GM23338 (cell line): ENCODE results near the gene IL5RA.

Experiments used
- CREB1 ChIP-seq: fragments of 250-450 bp; sonication (Bioruptor Pico); IDR thresholded peaks from 2 replicates; pipeline ENCODE4 v1.5.0; 2020; ENCODE audit warnings: low read depth, mild to moderate bottlenecking, moderate library complexity
- CTCF ChIP-seq, 2 experiments: fragments of 200-600 bp in 1 of 2; sonication (generic) in 1 of 2; conservative IDR thresholded peaks; 2 replicates each; pipeline versions ENCODE4 v1.5.1 to v1.6.1; 2016 to 2017; ENCODE audit warnings: antibody characterized with exemption in 2 of 2, low read depth in 2 of 2, mild to moderate bottlenecking in 2 of 2, moderate library complexity in 1 of 2
- EZH2 ChIP-seq: fragments of 200-600 bp; sonication (generic); IDR thresholded peaks from one replicate; pipeline ENCODE4 v1.8.0; 2017; ENCODE audit warnings: antibody characterized with exemption, mild to moderate bottlenecking, low read depth; ENCODE audit not compliant: unreplicated experiment
- EZH2phosphoT487 ChIP-seq: fragments of 200-600 bp; sonication (generic); IDR thresholded peaks from one replicate; pipeline ENCODE4 v1.8.1; 2018; ENCODE audit warnings: antibody characterized with exemption; ENCODE audit not compliant: unreplicated experiment
- JUNB ChIP-seq: IDR thresholded peaks from one replicate; pipeline ENCODE4 v1.6.1; 2016; ENCODE audit warnings: antibody characterized with exemption; ENCODE audit not compliant: unreplicated experiment
- POLR2AphosphoS5 ChIP-seq: IDR thresholded peaks from 2 replicates; pipeline ENCODE4 v1.6.1; 2016; ENCODE audit warnings: antibody characterized with exemption, low read depth
- REST ChIP-seq: IDR thresholded peaks from one replicate; pipeline ENCODE4 v1.6.1; 2018; ENCODE audit warnings: antibody characterized with exemption; ENCODE audit not compliant: unreplicated experiment
- ZNF331 ChIP-seq: fragments of 250-450 bp; sonication (Bioruptor Pico); IDR thresholded peaks from 2 replicates; pipeline ENCODE4 v1.5.0; 2020; ENCODE audit warnings: low read depth, mild to moderate bottlenecking, moderate library complexity
- TF ChIP-seq, protein P1 (sequence below): IDR thresholded peaks from 2 replicates; pipeline ENCODE4 v1.6.1; 2016; ENCODE audit warnings: antibody characterized with exemption

DNA sequence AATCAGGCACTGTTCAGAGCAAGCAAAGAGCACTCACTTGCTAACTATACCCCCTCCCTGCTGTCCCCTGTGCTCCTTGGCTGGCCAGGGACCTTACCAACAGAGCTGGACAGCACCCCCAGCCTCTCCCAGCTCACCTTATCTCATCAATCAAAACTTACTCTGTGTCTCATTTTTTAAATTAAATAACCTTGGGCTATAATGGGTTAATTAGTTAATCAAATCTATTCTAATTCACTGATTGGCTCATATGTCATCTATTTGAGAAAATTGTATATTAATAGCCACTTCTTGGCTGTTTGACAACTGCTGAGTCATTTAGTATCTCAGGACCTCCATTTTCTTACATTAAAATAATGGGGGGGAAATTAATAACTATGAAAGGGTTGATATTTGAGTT, 22.9 kb downstream of the IL5RA start:
- no peak for TF ChIP-seq CTCF (conservative IDR thresholded peaks at IDR 0.05; ENCODE audit: low read depth in 2 of 2)
- no peak for TF ChIP-seq REST
- no peak for TF ChIP-seq EZH2
- TF ChIP-seq JUNB, result no peak
- TF ChIP-seq, protein P1, sequence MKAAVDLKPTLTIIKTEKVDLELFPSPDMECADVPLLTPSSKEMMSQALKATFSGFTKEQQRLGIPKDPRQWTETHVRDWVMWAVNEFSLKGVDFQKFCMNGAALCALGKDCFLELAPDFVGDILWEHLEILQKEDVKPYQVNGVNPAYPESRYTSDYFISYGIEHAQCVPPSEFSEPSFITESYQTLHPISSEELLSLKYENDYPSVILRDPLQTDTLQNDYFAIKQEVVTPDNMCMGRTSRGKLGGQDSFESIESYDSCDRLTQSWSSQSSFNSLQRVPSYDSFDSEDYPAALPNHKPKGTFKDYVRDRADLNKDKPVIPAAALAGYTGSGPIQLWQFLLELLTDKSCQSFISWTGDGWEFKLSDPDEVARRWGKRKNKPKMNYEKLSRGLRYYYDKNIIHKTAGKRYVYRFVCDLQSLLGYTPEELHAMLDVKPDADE, result no peak
- no peak for TF ChIP-seq EZH2phosphoT487
- no peak for TF ChIP-seq CREB1 (CRISPR knock-in tag)
- no peak for TF ChIP-seq POLR2AphosphoS5
- no peak for TF ChIP-seq ZNF331 (CRISPR knock-in tag)
